ENCODE results near the gene C8B.

DNA sequence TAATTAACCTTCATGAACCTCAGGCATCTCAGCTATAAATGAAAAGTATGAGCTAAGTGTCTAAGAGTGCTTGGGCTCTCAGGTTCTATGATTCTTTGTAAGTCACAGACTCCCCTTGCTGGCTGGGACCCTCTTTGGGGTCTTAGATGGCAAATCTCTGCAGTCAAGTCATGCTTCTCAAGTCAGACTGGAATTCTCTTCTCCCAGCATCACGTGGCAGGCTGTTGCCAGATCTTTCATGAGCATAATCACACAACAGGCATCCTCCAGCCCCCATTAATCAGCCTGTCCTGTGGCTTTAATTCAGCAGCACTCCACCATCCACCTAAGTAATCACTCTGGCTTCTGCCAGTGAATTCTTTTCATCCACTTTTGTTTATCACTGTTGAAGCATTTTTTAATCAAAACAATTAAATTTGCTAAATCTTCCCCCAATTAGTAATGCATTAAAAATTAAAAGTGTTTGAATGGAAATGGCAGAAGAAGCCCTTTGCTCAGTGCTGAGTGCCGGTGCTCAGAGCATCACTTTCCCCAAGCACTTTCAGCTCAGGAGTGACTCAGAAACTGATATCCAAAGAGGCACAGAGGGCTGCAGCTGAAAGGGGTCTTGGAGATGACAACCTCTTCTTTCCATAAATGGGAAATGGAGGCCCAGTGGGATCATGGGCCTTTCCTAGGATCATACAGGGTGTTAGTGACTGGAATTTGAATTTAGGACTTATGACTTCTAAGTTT, 61.0 kb downstream of the C8B start:
- TF ChIP-seq, protein P1, sequence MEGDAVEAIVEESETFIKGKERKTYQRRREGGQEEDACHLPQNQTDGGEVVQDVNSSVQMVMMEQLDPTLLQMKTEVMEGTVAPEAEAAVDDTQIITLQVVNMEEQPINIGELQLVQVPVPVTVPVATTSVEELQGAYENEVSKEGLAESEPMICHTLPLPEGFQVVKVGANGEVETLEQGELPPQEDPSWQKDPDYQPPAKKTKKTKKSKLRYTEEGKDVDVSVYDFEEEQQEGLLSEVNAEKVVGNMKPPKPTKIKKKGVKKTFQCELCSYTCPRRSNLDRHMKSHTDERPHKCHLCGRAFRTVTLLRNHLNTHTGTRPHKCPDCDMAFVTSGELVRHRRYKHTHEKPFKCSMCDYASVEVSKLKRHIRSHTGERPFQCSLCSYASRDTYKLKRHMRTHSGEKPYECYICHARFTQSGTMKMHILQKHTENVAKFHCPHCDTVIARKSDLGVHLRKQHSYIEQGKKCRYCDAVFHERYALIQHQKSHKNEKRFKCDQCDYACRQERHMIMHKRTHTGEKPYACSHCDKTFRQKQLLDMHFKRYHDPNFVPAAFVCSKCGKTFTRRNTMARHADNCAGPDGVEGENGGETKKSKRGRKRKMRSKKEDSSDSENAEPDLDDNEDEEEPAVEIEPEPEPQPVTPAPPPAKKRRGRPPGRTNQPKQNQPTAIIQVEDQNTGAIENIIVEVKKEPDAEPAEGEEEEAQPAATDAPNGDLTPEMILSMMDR (IDR thresholded peaks at IDR 0.05): no peak
- no peak for TF ChIP-seq POLR2A (IDR thresholded peaks at IDR 0.05)
